Testis (tissue), 3 donors: ENCODE data around the gene RAPGEF6. TPM values are rescaled to one million over a fixed set of nuclear protein-coding genes. Genes with fewer than 3 reads are reported as not detected.

Experiments
- DNase-seq: peaks from one replicate; pipeline ENCODE4 v3.0.0-alpha.2; 2019
- H3K27ac ChIP-seq, 2 donors: fragments of 200-600 bp; sonication (generic); one replicate each; pipeline ENCODE4 v1.5.1; 2019
- H3K27me3 ChIP-seq: fragments of 200-600 bp; sonication (generic); one replicate; pipeline ENCODE4 v1.5.1; 2019
- H3K36me3 ChIP-seq: fragments of 200-600 bp; sonication (generic); one replicate; pipeline ENCODE4 v1.5.1; 2017; ENCODE audit warnings: low read depth; ENCODE audit errors: missing control alignments
- H3K4me1 ChIP-seq: fragments of 200-600 bp; sonication (generic); one replicate; pipeline ENCODE4 v1.5.1; 2019
- H3K4me3 ChIP-seq, 2 donors: fragments of 200-600 bp; sonication (generic); one replicate each; pipeline ENCODE4 v1.5.1; 2017 to 2019
- H3K9me3 ChIP-seq: fragments of 200-600 bp; sonication (generic); one replicate; pipeline ENCODE4 v1.5.1; 2017
- CTCF ChIP-seq, 3 experiments: fragments of 450-650 bp in 2 of 3; fragments of 200-600 bp in 1 of 3; sonication (generic) in 1 of 3; IDR thresholded peaks; one replicate each; pipeline ENCODE4 v1.5.1; 2016 to 2019; ENCODE audit warnings: antibody characterized with exemption in 3 of 3, mild to moderate bottlenecking in 2 of 3, moderate library complexity in 1 of 3
- POLR2A ChIP-seq: fragments of 450-650 bp; IDR thresholded peaks from one replicate; pipeline ENCODE4 v1.6.1; 2017; ENCODE audit warnings: antibody characterized with exemption, mild to moderate bottlenecking, moderate library complexity
- WGBS, 2 donors: methylation state at CpG; one replicate each; pipeline ENCODE4 v1.1.5; 2018; 5-methylcytosine and 5-hydroxymethylcytosine counted together
- intact Hi-C: fragments of 100-400 bp; cut with DNase I; formaldehyde crosslinking; loops from one replicate; pipeline ENCODE4 v1.15.1; 2023; ENCODE audit warnings: low total_unique reads
- polyA plus RNA-seq: library from polyadenylated mRNA; stranded (reverse); fragments of 350-450 nt; fragmentation: Illumina TruSeq; extraction: RNeasy Lipid Tissue Mini Kit (QIAGEN cat#74804); gene quantifications from one replicate; pipeline ENCODE4 v1.2.3, GENCODE V29; 2014; ENCODE audit warnings: low read depth, low replicate concordance; ENCODE audit not compliant: insufficient read depth
- total RNA-seq, 2 donors: library from RNA; depleted of rRNA; stranded (reverse); fragments of >200 nt; gene quantifications; one replicate each; pipeline ENCODE4 v1.2.3, GENCODE V29; 2016

RAPGEF6 gene
- total and polyA plus RNA-seq, 3 donors from 2014 or later, result 27.6 to 59.0 (median 40.1) TPM

GRCh38 chr5:131532031-131532640 is 102.9 kb downstream of the RAPGEF6 start:
- DNase-seq, result no peak
- Histone ChIP-seq H3K36me3 (no peaks in the 10 kb centered on the region), H3K27ac (no peak overlapping the region), H3K9me3 (no peaks in the 10 kb centered on the region), H3K4me1 (peaks cover 4% of the 10 kb centered on the region), H3K4me3 (no peak overlapping the region), H3K27me3 (no peaks in the 10 kb centered on the region)
- intact Hi-C loops, result no loop called here
- 48% methylated on average over 6 of the region's 6 CpGs for WGBS, 2 donors
- TF ChIP-seq CTCF (IDR thresholded peaks at IDR 0.05) (no peak), POLR2A (no peak)

- no peaks in the 10 kb centered on the region for H3K36me3 ChIP-seq
- H3K4me3 ChIP-seq, result no peak overlapping the region
- H3K9me3 ChIP-seq, result no peaks in the 10 kb centered on the region
- 59 to 60% methylated on average over 2 of the region's 2 CpGs for WGBS, 2 donors
- H3K27me3 ChIP-seq, result no peaks in the 10 kb centered on the region
- no peak for DNase-seq
- H3K4me1 ChIP-seq, result peaks cover 4% of the 10 kb centered on the region
- intact Hi-C loops, result no loop called here
- TF ChIP-seq POLR2A (no peak), CTCF (IDR thresholded peaks at IDR 0.05) (no peak)
- H3K27ac ChIP-seq, result no peak overlapping the region
Observed at GRCh38 chr5:131530706-131531331, 104.2 kb downstream of the RAPGEF6 start.

- DNase-seq, result no peak
- Histone ChIP-seq H3K9me3 (no peaks in the 10 kb centered on the region), H3K4me1 (peaks cover 4% of the 10 kb centered on the region), H3K27me3 (no peaks in the 10 kb centered on the region), H3K27ac (no peak overlapping the region), H3K36me3 (no peaks in the 10 kb centered on the region), H3K4me3 (no peak overlapping the region)
- TF ChIP-seq POLR2A (no peak), CTCF (IDR thresholded peaks at IDR 0.05) (no peak)
- intact Hi-C loops, result no loop called here
Observed at GRCh38 chr5:131528682-131529081, 106.3 kb downstream of the RAPGEF6 start.

- intact Hi-C loops, result no loop called here
- no peak for DNase-seq
- no peaks in the 10 kb centered on the region for H3K27me3 ChIP-seq
- TF ChIP-seq POLR2A (no peak), CTCF (IDR thresholded peaks at IDR 0.05) (no peak)
- peaks cover under 1% of the 10 kb centered on the region for H3K4me1 ChIP-seq
- no peak overlapping the region for H3K27ac ChIP-seq
- no peak overlapping the region for H3K4me3 ChIP-seq
- no peaks in the 10 kb centered on the region for H3K9me3 ChIP-seq
- no peaks in the 10 kb centered on the region for H3K36me3 ChIP-seq
- WGBS, 2 donors, result 76 to 77% methylated on average over 1 of the region's 1 CpG
Observed at GRCh38 chr5:131525805-131526204, 109.2 kb downstream of the RAPGEF6 start.

- Histone ChIP-seq H3K27ac (no peak overlapping the region), H3K36me3 (no peaks in the 10 kb centered on the region), H3K9me3 (no peaks in the 10 kb centered on the region), H3K27me3 (no peaks in the 10 kb centered on the region), H3K4me1 (no peaks in the 10 kb centered on the region), H3K4me3 (no peak overlapping the region)
- TF ChIP-seq POLR2A (no peak), CTCF (IDR thresholded peaks at IDR 0.05) (no peak)
- intact Hi-C loops, result no loop called here
- no peak for DNase-seq
- WGBS, 2 donors, result 88 to 90% methylated on average over 4 of the region's 4 CpGs
Observed at GRCh38 chr5:131524431-131524830, 110.6 kb downstream of the RAPGEF6 start.
